GM19455 (cell line): ENCODE measurements around the gene SAFB.
"Not testable (repeated sequence)": the region's sequence is repeated elsewhere in the genome, so short reads cannot be mapped to it uniquely, and the experiment has no call there.

Source experiments
- ATAC-seq: cut with Tn5 transposase; IDR thresholded peaks from one replicate; pipeline ENCODE4 v1.9.1; 2021; ENCODE audit not compliant: unreplicated experiment

SAFB gene

DNA sequence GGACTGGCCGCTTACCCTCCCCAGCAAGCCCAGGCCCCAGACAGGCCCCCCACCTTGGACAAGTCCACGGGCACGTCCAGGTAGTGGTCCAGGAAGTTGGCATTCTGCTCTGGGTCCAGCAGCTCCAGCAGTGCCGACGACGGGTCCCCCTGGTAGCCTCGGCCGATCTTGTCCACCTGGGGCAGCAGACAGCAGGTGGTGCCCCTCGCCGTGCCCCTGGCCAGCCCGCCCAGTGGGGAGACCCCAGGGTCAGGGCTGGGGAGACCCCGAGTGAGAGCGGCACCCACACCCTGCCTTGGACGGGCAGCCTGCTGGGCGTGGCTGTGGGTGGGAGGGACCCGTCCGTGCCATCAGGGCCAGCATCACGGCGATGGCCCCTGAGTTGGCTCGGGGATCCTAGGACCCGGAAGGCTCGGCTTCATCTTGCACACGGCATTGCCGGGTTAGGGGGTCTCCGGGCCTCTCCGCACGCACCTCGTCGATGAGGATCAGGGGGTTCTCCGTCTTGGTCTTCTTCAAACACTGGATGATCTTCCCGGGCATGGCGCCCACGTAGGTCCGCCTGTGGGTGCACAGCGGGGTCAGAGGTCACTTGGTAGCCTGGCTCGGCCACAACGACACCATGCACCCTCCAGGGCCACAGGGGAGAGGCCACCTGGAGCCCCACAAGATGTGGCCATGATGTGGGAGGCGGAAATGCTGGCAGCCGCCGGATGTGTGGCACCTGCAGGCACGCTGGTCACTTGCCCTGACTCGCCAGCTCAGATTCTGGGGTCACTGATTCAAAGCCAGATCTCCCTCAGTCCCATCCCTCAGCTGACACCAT, 73.5 kb downstream of the SAFB start:
- no peak for ATAC-seq

DNA sequence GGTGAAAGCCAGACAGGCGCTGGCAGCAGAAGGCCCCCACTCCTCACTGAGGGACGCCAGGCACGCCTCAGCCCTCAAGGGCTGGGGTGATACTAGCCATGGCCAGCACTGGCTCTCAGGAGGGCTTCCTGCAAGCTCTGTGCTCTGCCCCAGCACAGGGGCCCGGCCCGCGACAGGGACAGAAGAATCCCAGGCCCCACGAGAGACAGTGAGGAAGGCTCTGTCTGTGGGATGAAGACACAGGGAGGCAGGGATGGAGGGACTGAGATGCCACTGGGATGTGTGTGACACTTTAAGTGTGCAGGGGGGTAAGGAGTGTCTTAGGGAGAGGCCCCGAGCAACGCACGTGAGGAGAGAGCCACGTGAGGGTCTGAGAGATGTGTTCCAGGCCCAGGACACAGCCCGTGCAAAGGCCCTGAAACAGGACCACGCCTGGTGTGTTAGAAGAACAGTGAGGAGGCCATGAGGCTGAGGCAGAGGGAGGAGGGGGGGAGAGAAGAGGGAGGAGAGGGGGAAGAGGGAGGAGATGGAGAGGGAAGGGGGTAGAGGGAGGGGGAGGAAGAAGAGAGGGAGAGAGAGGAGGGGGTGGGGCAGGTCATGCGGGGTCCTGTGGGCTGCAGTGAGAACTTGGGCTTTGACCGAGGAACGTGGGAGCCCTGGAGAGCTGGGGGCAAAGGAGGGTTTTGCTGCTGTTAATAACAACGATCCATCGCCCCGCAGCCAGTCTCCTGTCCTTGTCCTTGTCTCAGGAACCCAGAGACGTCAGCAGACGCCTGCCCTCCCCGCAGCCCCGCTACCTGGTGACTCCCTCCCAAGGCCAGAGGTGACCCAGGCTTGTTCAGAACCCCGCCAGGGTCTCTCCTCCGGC, 74.4 kb downstream of the SAFB start:
- ATAC-seq, result no peak

DNA sequence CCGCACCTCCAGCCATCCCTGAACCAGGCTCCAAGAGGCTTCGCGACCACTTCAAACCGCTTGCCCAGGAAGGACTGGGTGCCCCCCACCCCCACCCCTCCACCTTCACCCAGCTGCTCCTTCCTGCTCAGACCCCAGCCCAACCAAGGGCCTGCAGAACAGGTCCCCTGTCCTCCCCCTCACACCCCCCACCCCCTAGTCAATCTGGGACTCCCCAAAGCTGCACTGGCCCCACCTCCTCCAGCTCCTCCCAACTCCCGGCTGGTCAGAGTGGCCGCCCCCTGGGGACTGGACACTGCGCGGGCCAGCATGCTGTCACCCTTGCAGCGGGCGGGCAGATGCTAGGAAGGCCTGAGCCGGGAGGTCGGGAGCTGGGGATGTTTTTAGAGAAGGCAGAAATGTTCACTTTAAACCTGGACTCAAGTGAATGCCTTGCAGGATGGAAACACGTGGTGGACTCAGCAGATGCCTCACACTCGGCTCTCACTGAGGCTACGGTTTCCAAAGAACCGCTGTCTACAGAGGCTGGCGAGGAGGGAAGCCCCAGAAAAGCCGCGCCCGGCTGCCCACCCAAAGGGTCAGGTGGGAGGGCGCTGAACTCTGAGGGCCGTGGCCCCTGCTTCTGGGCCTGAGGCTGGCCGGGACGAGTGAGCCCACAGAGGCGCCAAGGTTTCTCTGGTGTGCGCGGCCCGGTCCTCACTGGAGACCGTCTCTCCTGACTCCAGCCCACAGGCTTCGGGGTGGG, 75.2 kb downstream of the SAFB start:
- ATAC-seq, result no peak

DNA sequence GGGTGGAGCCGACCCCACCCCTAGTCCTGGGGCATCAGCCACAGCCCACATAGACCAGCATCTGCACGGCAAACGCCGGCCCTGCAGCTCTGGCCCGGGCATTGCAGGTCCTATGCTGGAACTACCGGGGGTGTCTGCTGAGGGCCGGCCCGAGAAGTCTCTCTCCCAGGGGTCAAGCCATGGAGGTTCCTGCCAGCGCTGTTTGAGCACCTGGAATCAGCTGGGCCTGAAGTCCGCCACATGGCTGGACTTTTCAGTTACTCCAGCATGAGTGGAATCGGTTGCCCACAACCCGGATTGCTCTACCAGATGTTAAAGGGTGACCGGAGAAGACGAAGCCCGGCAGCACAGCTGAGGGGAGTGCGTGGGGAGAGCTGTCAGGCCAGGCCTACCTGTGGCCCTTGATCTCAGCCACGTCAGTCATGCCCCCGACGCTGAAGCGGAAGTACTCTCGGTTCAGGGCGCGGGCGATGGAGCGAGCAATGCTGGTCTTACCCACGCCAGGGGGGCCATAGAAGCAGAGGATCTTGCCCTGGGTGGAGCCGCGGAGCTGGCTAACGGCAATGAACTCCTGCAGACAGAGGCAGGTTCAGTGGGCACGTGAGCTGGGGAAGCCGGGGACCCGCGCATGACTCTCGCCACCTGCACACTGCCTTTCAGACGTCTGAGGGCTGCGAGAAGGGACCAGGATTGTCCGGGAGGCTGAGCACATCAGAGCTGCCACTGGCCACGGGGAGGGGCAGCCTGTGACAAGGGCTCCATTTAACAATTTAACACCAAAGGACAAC, 75.9 kb downstream of the SAFB start:
- ATAC-seq, result no peak

DNA sequence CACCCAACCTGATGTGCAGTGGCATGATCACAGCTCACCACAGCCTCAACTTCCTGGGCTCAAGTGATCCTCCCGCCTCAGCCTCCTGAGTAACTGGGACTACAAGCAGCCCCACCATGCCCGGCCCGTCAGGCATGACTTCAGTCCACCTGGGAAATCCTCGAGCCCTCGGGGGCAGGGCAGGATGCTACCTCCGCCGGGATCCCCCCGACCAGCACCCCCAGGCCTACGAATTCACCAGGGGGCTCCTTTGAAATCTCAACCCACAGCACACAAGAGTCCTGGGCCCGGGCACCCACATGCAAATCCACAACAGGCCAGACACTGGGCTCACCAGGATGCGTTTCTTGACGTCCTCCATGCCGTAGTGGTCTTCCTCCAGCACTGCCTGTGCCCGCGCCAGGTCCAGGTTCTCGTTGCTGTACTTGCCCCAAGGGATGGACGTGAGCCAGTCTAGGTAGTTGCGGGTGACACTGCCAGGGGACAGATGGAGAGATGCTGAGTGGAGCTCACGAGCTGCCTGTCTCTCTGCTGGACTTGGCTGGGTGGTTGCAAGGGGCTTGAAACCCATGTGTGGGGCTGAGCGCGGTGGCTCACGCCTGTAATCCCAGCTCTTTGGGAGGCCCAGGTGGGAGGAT, 77.7 kb downstream of the SAFB start:
- no peak for ATAC-seq

DNA sequence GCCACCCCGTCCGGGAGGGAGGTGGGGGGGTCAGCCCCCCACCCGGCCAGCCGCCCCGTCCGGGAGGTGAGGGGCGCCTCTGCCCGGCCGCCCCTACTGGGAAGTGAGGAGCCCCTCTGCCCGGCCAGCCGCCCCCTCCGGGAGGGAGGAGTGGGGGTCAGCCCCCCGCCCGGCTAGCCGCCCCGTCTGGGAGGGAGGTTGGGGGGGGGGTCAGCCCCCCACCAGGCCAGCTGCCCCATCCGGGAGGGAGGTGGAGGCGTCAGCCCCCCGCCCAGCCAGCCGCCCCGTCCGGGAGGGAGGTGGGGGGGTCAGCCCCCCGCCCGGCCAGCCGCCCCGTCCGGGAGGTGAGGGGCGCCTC, 79.1 kb downstream of the SAFB start:
- ATAC-seq, result not testable (repeated sequence)

DNA sequence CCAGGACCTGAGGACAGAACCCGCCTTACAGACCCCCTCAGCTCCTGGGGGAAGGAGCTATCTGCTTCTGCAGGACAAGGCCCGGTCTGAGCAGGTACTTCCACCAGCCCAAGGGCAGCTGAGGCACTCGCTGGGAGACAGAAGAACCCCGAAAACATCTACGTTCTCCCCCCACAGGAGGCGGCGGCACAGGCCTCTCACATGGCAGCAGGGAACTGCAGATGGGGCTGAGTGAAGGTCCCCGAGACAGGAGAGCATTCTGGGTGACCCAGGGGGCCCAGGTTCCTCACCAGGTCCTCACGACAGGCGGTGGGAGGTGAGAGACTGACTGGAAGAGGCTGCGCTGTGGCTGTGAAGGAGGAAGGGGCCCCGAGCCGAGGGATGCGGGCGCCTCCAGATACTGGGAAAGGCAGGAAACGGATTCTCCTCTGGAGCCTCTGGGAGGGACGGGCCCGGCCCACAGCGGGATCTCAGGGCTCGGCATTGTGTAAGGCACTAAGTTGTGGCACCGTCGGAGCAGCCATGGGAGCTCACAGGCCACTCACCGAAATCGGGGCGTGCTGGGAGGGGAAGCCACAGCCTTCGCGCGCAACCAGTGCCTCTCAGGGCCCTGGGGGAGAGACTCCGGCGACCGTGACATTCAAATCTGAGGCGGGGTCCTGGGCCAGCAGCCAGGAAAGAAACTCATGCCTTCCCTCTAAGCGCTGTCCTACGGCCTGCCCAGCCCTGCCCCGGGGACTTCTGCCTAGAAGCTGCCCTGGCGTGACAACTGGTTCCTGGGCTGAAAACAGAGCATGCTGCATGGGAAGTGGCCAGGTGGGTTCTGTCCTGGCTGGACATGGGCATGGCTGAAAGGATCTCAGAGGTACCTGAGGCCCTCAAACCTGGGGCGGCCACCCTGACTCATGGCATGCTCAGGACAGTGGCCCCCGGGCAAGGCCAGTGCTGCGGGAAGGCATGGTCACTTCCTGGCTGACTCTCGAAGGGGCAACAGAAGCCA, 81.2 kb downstream of the SAFB start:
- no peak for ATAC-seq

DNA sequence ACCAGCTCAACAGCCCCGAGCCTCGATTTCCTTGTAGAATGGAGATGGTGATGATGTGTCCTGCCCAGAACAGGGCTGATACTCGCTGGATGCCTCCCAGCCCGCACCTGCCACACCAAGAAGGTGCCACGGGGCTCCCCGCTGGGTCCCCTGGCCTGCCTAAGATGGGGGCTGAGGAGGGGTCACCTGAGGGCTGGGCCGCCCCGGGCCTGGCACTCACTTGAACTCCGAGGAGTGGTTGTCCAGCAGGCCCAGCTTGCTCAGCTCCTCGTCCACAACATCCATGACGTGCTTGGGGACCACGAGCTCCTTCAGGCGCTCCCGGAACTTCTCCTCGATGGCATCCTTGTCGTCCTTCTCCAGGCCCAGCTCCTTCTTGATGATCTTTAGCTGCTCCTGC, 82.7 kb downstream of the SAFB start:
- no peak for ATAC-seq

DNA sequence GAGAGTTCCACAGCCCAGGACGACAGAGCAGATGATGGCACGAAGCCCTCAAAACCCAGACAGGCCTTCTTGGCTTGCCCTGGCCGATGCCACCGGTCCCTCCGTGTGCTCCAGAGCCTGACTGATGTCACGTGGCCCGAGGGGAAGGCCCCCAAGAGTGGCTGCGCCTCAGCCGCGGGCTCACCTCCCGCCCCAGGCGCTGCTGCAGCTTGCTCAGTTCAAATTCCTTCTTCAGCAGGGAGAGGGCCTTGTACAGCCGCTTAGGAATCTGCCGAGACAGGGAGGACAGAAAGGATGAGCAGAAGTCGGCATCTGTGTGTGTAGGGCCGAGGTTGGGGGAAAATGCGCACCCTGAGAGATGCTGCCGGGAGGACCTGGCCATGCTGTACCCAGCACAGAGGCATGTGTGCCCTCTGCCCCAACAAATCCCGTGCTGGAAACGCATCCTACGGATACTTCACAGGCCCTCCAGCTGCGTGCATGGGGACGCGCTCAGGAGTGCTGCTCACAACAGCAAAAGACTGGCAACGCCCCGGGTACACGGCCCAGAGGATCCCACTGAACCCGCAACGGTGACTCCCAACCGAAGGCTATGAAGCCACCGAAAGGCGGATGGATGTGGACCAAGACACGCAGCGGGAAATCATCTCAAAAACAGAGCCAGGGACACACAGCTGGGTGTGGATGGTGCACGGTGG, 84.1 kb downstream of the SAFB start:
- ATAC-seq, result no peak

DNA sequence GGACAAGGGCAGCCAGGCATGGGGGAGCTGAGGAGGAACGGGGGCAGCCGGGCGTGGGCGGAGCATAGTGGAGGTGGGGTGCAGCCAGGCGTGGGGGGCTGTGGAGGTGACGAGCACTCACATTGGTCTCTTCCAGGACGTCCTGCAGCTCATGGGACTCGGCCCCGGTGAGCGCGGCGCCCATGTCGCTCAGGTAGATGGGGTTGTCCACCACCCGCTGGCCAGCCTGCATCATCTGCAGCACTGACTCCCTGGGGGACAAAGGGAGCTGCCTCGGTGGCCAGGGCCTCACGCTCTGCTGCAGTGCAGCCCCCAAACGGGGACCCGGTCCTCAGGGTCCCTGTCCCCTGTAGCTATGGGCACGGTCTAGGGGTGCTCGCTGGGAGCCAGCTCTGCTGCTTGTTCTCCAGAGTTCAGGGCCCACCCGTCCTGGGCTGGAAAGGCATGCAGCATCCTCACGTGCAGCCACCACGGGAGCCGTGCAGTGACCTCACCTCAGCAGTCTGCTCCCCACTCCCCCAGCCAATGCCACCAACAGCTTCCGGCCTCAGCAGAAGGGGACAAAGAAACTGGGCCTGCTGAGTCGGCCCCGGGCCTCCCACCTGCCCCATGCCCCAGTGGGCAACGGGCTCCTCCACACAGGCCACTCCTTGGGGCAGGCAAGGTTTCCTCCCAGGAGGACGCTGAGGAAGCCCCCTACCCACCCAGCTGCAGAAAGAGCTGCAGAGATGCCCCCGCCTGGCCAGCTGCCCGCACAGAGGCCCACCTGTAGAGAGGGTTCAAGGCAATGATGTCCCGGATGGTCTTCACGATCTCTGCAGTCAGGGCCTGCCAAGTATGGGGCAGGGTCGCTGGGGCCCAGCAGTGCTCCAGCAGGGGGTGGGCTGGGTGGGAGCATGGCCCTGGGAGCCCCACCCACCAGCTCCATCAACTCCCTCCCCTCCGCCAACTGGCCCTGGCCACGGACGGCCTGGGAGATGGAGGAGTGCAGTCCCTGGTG, 85.0 kb downstream of the SAFB start:
- ATAC-seq, result no peak

DNA sequence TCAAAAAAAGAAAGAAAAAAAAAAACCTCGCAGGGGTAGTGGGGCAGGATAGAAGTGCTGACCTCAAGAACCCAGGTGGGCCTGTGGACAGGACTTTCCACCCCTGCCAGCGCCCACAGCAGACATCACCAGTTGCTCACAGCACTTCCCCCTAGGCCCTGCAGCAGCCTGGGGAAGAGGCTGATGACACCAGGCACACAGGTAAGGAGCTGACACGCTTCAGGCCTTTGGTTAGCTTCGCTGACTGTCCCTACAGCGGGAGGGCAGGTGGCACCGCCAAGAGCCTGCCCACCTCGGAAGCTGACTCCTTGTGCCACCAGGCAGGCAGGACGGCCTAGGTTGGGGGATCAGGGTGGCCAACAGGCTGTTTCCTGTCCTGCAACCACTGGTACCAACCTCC, 88.1 kb downstream of the SAFB start:
- no peak for ATAC-seq

DNA sequence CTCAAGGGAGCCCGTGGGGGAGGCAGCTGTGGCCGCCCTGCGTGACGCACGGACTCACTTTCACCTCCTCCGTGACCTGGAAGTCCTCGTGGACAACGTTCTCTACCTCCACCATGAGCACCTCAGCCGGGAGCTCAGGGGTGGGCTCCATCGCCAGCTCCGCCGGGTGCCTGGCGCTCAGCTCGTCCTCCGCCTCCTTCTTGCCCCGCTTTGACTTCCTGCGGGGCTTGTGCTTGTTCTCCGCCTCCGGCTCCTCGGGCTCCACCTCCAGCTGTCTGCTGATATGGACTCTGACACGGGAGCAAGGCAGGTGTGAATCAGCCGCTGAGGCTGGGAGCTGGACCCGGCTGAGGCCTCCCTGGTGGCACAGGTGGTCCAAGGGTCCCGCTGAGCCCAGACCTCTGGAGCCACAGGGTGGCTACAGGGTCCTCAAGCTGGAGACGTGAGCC, 88.9 kb downstream of the SAFB start:
- no peak for ATAC-seq

DNA sequence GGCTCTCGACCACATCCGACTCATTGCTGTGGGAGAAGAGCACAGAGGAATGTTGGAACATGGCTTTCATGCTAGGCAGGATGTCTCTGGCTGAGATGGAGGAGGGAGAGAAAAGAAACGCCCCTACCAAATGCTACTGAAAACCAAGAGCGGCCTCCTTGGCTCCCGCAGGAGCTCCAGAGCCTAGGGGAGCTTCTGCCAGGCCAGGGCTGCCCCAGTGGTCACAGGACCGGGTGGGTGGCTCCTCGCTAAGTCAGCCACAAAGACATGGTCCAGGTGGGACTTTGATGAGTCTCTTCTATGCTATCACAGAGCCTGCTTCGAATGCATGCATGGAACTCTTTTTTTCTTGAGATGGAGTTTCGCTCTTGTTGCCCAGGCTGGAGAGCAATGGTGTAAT, 90.3 kb downstream of the SAFB start:
- no peak for ATAC-seq

DNA sequence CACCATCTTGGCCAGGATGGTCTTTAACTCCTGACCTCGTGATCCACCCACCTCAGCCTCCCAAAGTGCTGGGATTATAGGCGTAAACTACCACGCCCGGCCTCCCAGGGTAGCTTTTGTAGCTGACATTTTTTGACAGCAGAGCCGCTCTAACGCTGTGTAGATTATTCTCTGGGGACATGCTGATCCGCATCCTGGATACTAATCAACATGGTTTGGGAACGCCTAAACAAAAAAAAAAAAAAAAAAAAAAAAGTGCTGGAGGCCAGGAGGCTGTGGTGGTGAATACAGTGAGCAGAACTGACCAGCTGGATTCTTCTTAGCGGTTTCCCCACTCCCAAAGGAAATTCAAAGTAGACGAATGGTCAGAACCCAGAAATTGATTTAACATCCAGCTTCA, 91.9 kb downstream of the SAFB start:
- no peak for ATAC-seq

DNA sequence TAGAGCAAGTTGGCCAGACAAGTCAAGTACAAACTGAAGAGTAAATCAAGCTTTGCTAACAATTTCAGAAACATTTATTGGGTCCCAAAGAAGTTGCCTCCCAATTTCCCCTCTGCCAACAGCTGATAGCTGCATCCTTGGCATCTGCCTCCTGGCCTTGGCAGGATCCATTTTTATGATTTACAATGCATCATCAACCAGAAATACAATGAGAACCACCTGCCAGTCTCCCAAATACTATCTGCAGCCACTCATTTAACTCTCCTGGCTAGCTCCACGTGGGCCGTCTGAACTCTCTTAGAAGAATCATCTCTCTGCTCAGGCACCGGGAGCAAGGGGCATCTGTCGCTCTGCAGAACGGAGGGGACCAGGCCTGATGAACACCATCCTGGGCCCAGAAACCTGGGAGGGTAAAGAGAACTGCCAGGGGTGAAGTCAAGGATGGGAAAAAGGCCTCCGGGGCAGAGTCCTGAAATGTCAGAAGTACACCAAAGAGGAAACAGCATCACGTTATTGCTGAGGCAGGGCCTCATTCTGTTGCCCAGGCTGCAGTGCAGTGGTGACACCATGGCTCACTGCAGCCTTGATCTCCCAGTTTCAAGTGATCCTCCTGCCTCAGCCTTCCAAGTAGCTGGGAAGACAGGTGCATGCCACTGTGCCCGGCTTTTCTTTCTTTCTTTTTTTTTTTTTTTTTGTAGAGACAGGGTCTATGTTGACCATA, 94.5 kb downstream of the SAFB start:
- no peak for ATAC-seq
